GM21528 (cell line): ENCODE measurements around the gene PARD3B.
"Not testable (repeated sequence)": the region's sequence is repeated elsewhere in the genome, so short reads cannot be mapped to it uniquely, and the experiment has no call there.

Source experiments
- ATAC-seq: cut with Tn5 transposase; IDR thresholded peaks from one replicate; pipeline ENCODE4 v1.9.1; 2021; ENCODE audit warnings: mild to moderate bottlenecking, moderate library complexity; ENCODE audit not compliant: unreplicated experiment, low FRiP score

The PARD3B gene

GRCh38 chr2:204538182-204539018 lies 6.9 kb upstream of the PARD3B start:
- no peak for ATAC-seq

GRCh38 chr2:204539019-204539385 lies 6.3 kb upstream of the PARD3B start:
- ATAC-seq = no peak

- no peak for ATAC-seq
Observed at GRCh38 chr2:204541637-204542036, 3.6 kb upstream of the PARD3B start.

- no peak for ATAC-seq
Observed at GRCh38 chr2:204542982-204543608, 2.2 kb upstream of the PARD3B start.

DNA sequence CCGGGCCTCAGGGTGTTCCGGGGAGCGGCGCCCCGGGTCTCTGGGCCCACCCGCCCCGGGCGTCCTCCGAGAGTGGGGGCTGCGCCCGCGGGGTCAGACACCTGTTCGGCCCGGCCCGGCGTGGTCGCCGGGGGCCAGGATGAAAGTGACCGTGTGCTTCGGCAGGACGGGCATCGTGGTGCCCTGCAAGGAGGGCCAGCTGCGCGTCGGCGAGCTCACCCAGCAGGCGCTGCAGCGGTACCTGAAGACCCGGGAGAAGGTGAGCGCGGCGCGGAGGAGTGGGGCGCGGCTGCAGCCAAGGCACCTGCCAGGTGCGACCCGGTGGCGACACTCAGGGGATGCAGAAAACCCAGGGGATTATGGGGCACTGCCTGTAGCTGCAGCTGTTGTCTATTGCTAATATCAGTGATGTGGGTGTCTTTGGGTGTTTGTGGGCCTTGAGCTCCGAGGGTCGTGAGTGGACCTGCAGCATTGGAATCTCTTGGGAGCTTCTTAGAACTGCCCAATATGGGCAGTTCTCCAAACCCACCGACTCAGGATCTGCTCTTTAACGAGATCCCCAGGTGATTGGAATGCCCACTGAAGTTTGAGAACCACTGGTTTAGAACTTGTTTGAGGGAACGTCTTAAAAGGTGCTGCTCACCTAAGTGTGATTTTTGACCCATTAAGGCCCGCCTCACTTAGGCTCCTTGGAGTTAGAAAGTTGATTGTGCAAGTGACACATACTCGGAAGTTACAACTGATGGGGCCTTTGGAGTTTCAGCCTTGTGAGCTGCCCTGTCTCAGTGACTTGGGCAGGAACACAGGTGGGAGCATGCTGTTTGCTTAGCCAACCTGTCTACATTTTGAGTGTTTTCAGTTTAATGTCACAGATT lies 823 bp downstream of the PARD3B start:
- no peak for ATAC-seq

DNA sequence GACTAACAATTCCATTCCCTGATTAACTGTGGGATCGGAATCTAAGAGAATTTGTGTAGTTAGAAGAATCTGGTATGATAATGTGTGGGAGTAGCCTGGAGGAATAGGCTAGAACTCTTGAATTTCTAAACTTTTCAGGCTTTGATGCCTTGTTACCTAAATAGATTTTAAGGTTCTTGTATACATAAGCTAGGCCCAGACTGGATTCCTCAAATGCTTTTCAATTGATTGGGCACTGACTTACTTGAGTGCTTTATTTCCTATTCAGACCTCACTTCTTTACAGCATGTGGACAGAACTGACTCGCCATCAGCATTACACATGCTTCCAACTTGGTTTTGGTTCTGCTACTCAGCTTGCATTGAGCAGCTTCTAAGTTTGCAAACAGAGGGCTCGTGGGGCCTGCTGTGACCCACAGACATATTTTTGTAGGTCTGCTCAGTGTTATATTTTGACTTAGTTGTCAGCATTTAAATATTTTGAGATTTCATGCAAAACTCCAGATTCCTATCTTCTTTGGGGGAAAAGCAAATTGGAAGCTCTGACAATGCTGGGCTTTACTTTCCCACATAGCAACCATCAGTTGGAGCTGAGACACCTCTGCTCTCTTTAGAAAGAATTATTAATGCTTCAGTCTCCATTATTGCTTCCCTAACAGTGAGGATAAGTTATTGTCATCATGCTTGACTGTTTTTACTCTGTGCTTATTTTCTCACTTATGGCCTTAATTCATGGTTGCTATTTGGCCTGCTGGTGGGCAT lies 5.7 kb downstream of the PARD3B start:
- no peak for ATAC-seq

DNA sequence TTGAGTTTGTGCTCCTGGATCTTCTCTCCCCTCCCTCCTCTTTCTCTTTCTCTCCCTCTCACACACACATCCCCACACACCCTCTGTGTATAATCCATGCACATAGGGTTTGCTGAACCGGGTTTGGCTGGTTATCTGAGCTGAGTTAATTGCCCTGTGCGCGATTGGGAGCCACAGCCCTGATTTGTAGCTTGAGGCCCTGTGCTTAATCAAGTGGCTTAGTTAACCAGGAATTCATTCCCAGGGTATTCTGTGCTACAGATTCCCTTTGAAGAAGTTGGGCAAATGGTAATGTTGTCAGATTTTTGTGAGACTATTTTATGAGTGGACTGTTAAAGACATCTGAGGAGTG lies 6.2 kb downstream of the PARD3B start:
- ATAC-seq = no peak

GRCh38 chr2:204557604-204558003 lies 12.3 kb downstream of the PARD3B start:
- no peak for ATAC-seq

GRCh38 chr2:204559358-204559757 lies 14.1 kb downstream of the PARD3B start:
- not testable (repeated sequence) for ATAC-seq

DNA sequence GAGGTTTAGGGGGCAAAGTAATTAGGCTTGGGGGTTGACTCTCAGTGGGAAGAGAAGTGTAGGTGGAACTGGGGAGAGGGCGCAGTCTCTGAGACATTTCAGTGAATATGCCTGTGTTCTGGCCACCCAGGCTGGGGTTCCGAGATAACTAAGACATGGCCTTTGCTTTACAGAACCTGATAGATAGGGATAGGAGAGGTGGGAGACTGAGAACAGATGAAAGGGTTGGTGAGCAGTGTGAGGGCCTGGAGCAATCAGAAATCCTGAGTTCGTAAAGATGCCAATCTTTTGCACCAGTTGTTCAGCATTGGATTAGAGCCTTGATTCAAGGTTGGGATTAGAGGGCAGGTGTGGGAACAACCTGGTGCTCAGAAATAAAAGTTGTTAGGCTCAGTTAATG lies 15.6 kb downstream of the PARD3B start:
- no peak for ATAC-seq

- ATAC-seq = no peak
Observed at GRCh38 chr2:204561771-204562170, 16.5 kb downstream of the PARD3B start.

DNA sequence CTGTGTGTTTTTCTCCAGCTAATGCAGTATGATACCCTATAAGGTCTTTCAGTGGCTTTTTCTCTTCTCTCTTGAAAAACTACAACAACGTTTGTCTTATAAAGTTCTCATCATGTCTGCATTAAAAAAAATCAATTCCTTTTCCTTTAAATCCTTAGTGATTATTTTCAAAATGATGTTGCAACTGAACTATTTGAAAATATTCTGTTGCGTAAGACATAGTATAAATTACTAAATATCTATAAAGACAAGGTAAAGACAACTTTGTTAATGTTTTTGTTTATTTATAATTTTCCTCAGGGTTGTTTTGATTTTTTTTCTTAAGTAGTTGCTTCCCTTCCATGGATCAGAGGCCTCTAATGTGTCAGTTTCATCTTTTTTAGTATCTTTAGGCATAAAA lies 21.2 kb downstream of the PARD3B start:
- ATAC-seq = no peak

DNA sequence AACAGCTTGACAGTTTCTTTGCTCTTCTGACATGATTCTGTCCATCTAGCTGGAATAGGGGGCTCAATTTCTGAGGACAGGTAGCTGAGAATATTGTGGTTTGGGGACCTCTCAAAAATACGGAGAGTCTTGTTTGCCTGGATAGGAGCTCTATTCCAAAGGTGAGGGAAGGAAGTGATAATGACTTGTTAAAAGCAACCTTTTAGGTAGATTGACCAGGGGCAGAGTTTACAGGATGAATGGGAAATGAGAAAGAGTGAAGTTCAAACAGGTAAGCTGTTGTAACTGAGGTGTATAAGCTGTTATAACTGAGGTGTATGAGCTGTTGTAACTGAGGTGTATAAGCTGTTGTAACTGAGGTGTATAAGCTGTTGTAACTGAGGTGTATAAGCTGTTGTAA lies 25.1 kb downstream of the PARD3B start:
- no peak for ATAC-seq

DNA sequence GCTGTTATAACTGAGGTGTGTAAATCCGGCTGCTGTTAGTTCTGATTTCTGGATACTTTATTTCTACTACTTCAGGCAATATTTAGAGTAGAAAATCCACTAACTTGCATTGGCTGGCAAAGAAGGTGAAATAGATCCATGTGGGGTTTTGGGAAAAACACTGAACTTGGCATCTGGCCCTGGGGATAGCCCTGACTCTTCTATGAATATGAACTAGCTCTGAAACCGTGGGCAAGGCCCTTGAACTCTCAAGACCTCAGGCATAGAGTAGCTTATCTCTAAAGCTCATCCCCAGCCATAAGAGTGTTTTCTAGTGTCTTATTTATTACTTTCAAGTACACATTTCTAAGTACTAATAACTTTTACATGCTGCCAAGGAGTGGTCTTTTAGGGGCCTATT lies 25.8 kb downstream of the PARD3B start:
- ATAC-seq = no peak

GRCh38 chr2:204571911-204572310 lies 26.6 kb downstream of the PARD3B start:
- no peak for ATAC-seq

DNA sequence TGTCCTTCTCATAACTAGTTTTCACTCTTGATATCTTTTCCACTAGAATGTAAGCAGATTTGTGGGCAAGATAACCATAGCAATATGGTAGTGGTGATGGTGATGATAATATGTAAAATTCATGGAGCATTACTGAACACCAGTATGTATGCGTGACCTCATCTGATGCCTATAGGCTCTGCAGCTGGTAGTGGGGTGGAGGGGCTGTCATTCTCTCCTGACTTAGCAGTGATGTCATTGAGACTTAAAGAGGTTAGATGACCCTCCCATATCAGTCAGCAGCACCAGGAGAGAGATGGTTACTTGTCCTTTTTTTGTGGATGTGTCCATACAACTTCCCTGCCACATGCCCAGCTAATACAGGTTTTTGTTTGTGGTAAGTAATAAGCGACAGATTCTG lies 27.9 kb downstream of the PARD3B start:
- ATAC-seq = no peak

DNA sequence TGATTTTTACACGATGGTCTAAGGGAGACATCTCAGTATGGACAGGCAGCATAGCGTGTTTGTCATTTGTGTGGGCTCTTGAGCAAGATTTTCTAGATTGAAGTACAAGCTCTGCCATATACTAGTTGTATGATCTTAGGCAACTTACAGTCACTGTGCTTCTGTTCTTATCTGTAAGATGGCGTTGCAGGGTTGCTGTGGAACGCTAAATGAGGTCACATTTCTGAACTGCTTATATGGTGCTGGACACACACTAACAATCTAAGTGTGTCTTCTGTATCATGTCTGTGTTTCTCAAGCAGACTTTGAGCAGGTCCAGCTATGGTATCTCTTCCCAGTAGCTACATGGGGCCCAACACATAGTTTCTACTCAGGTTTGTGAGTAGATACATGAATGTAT lies 29.2 kb downstream of the PARD3B start:
- no peak for ATAC-seq

- no peak for ATAC-seq
Observed at GRCh38 chr2:204575463-204575862, 30.2 kb downstream of the PARD3B start.

- ATAC-seq = no peak
Observed at GRCh38 chr2:204576362-204576979, 31.2 kb downstream of the PARD3B start.

GRCh38 chr2:204578928-204579598 lies 33.8 kb downstream of the PARD3B start:
- no peak for ATAC-seq
